A172 (cell line): ENCODE data around the gene CDH13. TPM values are rescaled to one million over a fixed set of nuclear protein-coding genes. Genes with fewer than 3 reads are reported as not detected.

ENCODE experiments used
- DNase-seq: peaks from one replicate; pipeline ENCODE4 v3.0.0-alpha.2; 2015; ENCODE audit warnings: low spot score
- total RNA-seq: library from RNA; depleted of rRNA; stranded (reverse); fragments of >200 nt; shearing (Covaris generic); gene quantifications from 2 replicates; pipeline ENCODE4 v1.2.3, GENCODE V29; 2014

The CDH13 gene
- total RNA-seq, 1 experiment from 2014 or later = 158 TPM

- no peak for DNase-seq
Observed at GRCh38 chr16:83552930-83553329, 926.2 kb downstream of the CDH13 start.

- no peak for DNase-seq
Observed at GRCh38 chr16:83554096-83554495, 927.3 kb downstream of the CDH13 start.

- DNase-seq = no peak
Observed at GRCh38 chr16:83554540-83554939, 927.8 kb downstream of the CDH13 start.

GRCh38 chr16:83561876-83562275 is 935.1 kb downstream of the CDH13 start:
- peak; percentile 29 for DNase-seq

GRCh38 chr16:83568345-83568744 is 941.6 kb downstream of the CDH13 start:
- no peak for DNase-seq

GRCh38 chr16:83574388-83574787 is 947.6 kb downstream of the CDH13 start:
- peak; percentile 67 for DNase-seq

GRCh38 chr16:83577078-83577745 is 950.4 kb downstream of the CDH13 start:
- DNase-seq = no peak

- no peak for DNase-seq
Observed at GRCh38 chr16:83578171-83578570, 951.4 kb downstream of the CDH13 start.

- DNase-seq = no peak
Observed at GRCh38 chr16:83579027-83579426, 952.3 kb downstream of the CDH13 start.

- DNase-seq = no peak
Observed at GRCh38 chr16:83579436-83579835, 952.7 kb downstream of the CDH13 start.

GRCh38 chr16:83581082-83581481 is 954.3 kb downstream of the CDH13 start:
- no peak for DNase-seq

- DNase-seq = no peak
Observed at GRCh38 chr16:83581994-83582747, 955.4 kb downstream of the CDH13 start.

GRCh38 chr16:83586036-83586435 is 959.3 kb downstream of the CDH13 start:
- DNase-seq = no peak

GRCh38 chr16:83586461-83587200 is 959.9 kb downstream of the CDH13 start:
- no peak for DNase-seq

- no peak for DNase-seq
Observed at GRCh38 chr16:83587201-83587600, 960.4 kb downstream of the CDH13 start.

GRCh38 chr16:83588070-83588469 is 961.3 kb downstream of the CDH13 start:
- no peak for DNase-seq

- no peak for DNase-seq
Observed at GRCh38 chr16:83589576-83589975, 962.8 kb downstream of the CDH13 start.

- DNase-seq = no peak
Observed at GRCh38 chr16:83592778-83593177, 966.0 kb downstream of the CDH13 start.

GRCh38 chr16:83599789-83600462 is 973.2 kb downstream of the CDH13 start:
- DNase-seq = no peak

- no peak for DNase-seq
Observed at GRCh38 chr16:83602761-83603722, 976.3 kb downstream of the CDH13 start.
